ENCODE results near the gene REG4. TPM values are rescaled to one million over a fixed set of nuclear protein-coding genes. Genes with fewer than 3 reads are reported as not detected.

REG4 gene
- total and polyA plus RNA-seq, 2 of the 4 experiments (the other 2 are of a cell fraction), result not detected

- Histone ChIP-seq H3K4me1 (ENCODE audit: control insufficient read depth, insufficient read depth, low read length) (peaks cover 13% of the 10 kb centered on the region), H3K9me1 (ENCODE audit: insufficient read depth, low read length) (no peaks in the 10 kb centered on the region; the same call in 1 of the 2 replicates), H3K4me3 (ENCODE audit: insufficient read depth, low read depth, low read length) (no peak overlapping the region), H2BK120ac (ENCODE audit: low read depth, low read length) (no peak overlapping the region), H2BK20ac (ENCODE audit: low read depth, low read length) (no peak overlapping the region), H2BK15ac (ENCODE audit: low read depth, low read length) (no peak overlapping the region), H3K4ac (ENCODE audit: low read depth, low read length) (no peak overlapping the region), H3K27ac (ENCODE audit: insufficient read depth, low read length) (no peak overlapping the region), H2AK9ac (replicated peaks; ENCODE audit: low read depth, low read length, poor library complexity) (no peak overlapping the region), H3K9ac (ENCODE audit: low read depth, low read length) (no peak overlapping the region), H3K18ac (ENCODE audit: low read depth, low read length) (no peak overlapping the region), H3K79me1 (ENCODE audit: low read depth in 1 of 2, low read length in 2 of 2) (no peaks in the 10 kb centered on the region), H2BK5ac (ENCODE audit: low read depth, low read length, poor library complexity, severe bottlenecking) (no peak overlapping the region), H4K91ac (ENCODE audit: insufficient read depth, low read depth, low read length) (no peak overlapping the region), H3K14ac (replicated peaks; ENCODE audit: low read depth, low read length) (no peak overlapping the region), H3K23ac (ENCODE audit: low read depth, low read length) (no peak overlapping the region), H3K9me3 (ENCODE audit: control insufficient read depth, insufficient read depth, low read length) (no peaks in the 10 kb centered on the region), H3K27me3 (ENCODE audit: control insufficient read depth, insufficient read depth, low read length) (no peaks in the 10 kb centered on the region), H4K5ac (ENCODE audit: low read depth, low read length) (no peak overlapping the region), H3K56ac (ENCODE audit: extremely low read depth, insufficient read depth, low read length) (no peak overlapping the region), H2AFZ (replicated peaks; ENCODE audit: low read length, poor library complexity) (no peak overlapping the region), H3K36me3 (ENCODE audit: control insufficient read depth, insufficient read depth, low read length) (no peaks in the 10 kb centered on the region), H4K20me1 (ENCODE audit: insufficient read depth, low read length) (no peaks in the 10 kb centered on the region), H2AK5ac (ENCODE audit: low read depth, low read length) (no peak overlapping the region), H3K4me2 (ENCODE audit: low read depth, low read length) (no peak overlapping the region; the same call in 1 of the 2 replicates), H4K8ac (ENCODE audit: low read depth in 2 of 2, low read length in 2 of 2) (no peak overlapping the region)
- ChIA-PET POLR2A (ENCODE audit: unreplicated experiment) (no interaction called here), CTCF (no interaction called here)
- no peak for TF ChIP-seq RFX5 (IDR thresholded peaks at IDR 0.05; ENCODE audit: low read depth, low read length)
- TF ChIP-seq MAFK (IDR thresholded peaks at IDR 0.05; ENCODE audit: low read depth, low read length), result no peak
- TF ChIP-seq RCOR1 (IDR thresholded peaks at IDR 0.05; ENCODE audit: insufficient replicate concordance, low read length), result no peak
- no peak for TF ChIP-seq MXI1 (IDR thresholded peaks at IDR 0.05; ENCODE audit: borderline replicate concordance, low read depth, low read length)
- TF ChIP-seq POLR2A (IDR thresholded peaks at IDR 0.05; ENCODE audit: low read depth, low read length), result no peak
- no peak for TF ChIP-seq BHLHE40 (IDR thresholded peaks at IDR 0.05; ENCODE audit: low read depth, low read length)
- TF ChIP-seq CHD1 (IDR thresholded peaks at IDR 0.05; ENCODE audit: low read depth, low read length), result no peak
- no peak for TF ChIP-seq SMC3 (IDR thresholded peaks at IDR 0.05; ENCODE audit: low read depth, low read length)
- no peak for TF ChIP-seq ELK1 (IDR thresholded peaks at IDR 0.05; ENCODE audit: borderline replicate concordance, low read depth, low read length)
- no peak for TF ChIP-seq CEBPB (IDR thresholded peaks at IDR 0.05; ENCODE audit: low read depth, low read length)
- TF ChIP-seq RAD21 (IDR thresholded peaks at IDR 0.05; ENCODE audit: low read length), result no peak
- no peak for TF ChIP-seq USF2 (IDR thresholded peaks at IDR 0.05; ENCODE audit: low read depth, low read length)
- no peak for TF ChIP-seq NFE2L2 (IDR thresholded peaks at IDR 0.05; ENCODE audit: low read depth, low read length)
- no peak for TF ChIP-seq CTCF (conservative IDR thresholded peaks at IDR 0.05; ENCODE audit: low read depth, low read length)
- TF ChIP-seq FOS (IDR thresholded peaks at IDR 0.05; ENCODE audit: low read depth, low read length), result no peak
- no peak for TF ChIP-seq MAZ (IDR thresholded peaks at IDR 0.05; ENCODE audit: borderline replicate concordance, low read depth, low read length)
- no CpG with 5 or more reads among the region's 7 CpGs for WGBS, 2 experiments (ENCODE audit: extremely low coverage in 2 of 2, insufficient read length in 1 of 2)
- intact Hi-C loops (cut with micrococcal nuclease) (loop anchor here (5.0 kb wide), 1 partner anchor 85 kb away; no protein-coding TSS in a partner anchor), dilution Hi-C loops (cut with HindIII; ENCODE audit: low sequenced_read_pairs, unreplicated experiment) (no loop called here), in situ Hi-C loops (cut with MboI; ENCODE audit: low sequenced_read_pairs) (no loop called here)
- DNase-seq (no peak), ATAC-seq (ENCODE audit: low read depth) (no peak)
- BruUV-seq (replicated peaks), result no TSS peak
These were observed 28.5 kb downstream of the REG4 start for GRCh38 chr1:119782631-119783325.
